H1 (cell line): ENCODE results near the gene SLC39A11. TPM values are rescaled to one million over a fixed set of nuclear protein-coding genes. Genes with fewer than 3 reads are reported as not detected.
"Not testable (repeated sequence)": the region's sequence is repeated elsewhere in the genome, so short reads cannot be mapped to it uniquely, and the experiment has no call there.

Experiments used
- CTCF ChIA-PET: fragments of 300-600 bp; sonication (Branson Sonifier 250); formaldehyde crosslinking; loops from one replicate; lab custom pipeline; 2021; ENCODE audit not compliant: partially characterized antibody; lab: Charles Lee
- POLR2A ChIA-PET: fragments of 300-600 bp; sonication (Branson Sonifier 250); formaldehyde crosslinking; loops from one replicate; lab custom pipeline; 2021; ENCODE audit warnings: inconsistent platforms; ENCODE audit not compliant: partially characterized antibody; lab: Charles Lee
- DNase-seq, 2 experiments: peaks; one replicate each; pipeline versions ENCODE4 v3.0.0 to v3.0.0-alpha.2; 2010 to 2022; ENCODE audit warnings: low spot score in 2 of 2, low read depth in 1 of 2, mixed read lengths in 1 of 2
- FAIRE-seq: peaks from 2 replicates; lab custom pipeline; 2011; peaks lifted over from hg19 to GRCh38; lab: Jason Lieb, UNC
- H2AFZ ChIP-seq: 2 replicates; pipeline ENCODE4 v1.8.1; 2012; ENCODE audit warnings: low read length, inconsistent platforms
- H2AK5ac ChIP-seq: 2 replicates; pipeline ENCODE4 v1.6.1; 2013; ENCODE audit warnings: low read depth, low read length
- H2BK120ac ChIP-seq: replicated peaks from 2 replicates; pipeline ENCODE3; 2013; ENCODE audit warnings: low read depth, low read length, inconsistent platforms
- H2BK12ac ChIP-seq: 2 replicates; pipeline ENCODE4 v1.6.1; 2013; ENCODE audit warnings: low read depth, low read length
- H2BK15ac ChIP-seq: 2 replicates; pipeline ENCODE4 v1.6.1; 2013; ENCODE audit warnings: low read length
- H2BK20ac ChIP-seq: 2 replicates; pipeline ENCODE4 v1.6.1; 2013; ENCODE audit warnings: low read length
- H2BK5ac ChIP-seq: 2 replicates; pipeline ENCODE4 v1.6.1; 2013; ENCODE audit warnings: low read depth, low read length
- H3K14ac ChIP-seq: 2 replicates; pipeline ENCODE4 v1.6.1; 2013; ENCODE audit warnings: inconsistent platforms; ENCODE audit not compliant: insufficient read length
- H3K18ac ChIP-seq: 2 replicates; pipeline ENCODE4 v1.6.1; 2013; ENCODE audit warnings: low read length; ENCODE audit errors: extremely low read depth
- H3K23ac ChIP-seq: 2 replicates; pipeline ENCODE4 v1.6.1; 2013; ENCODE audit warnings: inconsistent platforms; ENCODE audit not compliant: insufficient read length
- H3K23me2 ChIP-seq: 2 replicates; pipeline ENCODE4 v1.6.1; 2013; ENCODE audit warnings: low read depth, low read length
- H3K27ac ChIP-seq: 2 replicates; pipeline ENCODE4 v1.6.1; 2011; ENCODE audit warnings: low read depth, low read length, inconsistent platforms
- H3K27me3 ChIP-seq, 4 experiments: replicated peaks in 1 of 4; 1 replicate in 1 of 4; 2 replicates in 3 of 4; pipeline versions ENCODE4 v1.6.1 to v1.8.1; 2011 to 2013; ENCODE audit warnings: low read length in 3 of 4, mild to moderate bottlenecking in 3 of 4, inconsistent platforms in 2 of 4, mixed read lengths in 2 of 4, moderate library complexity in 1 of 4; ENCODE audit not compliant: control insufficient read depth in 3 of 4, insufficient read depth in 3 of 4; ENCODE audit errors: extremely low read depth in 1 of 4
- H3K36me3 ChIP-seq, 4 experiments: 2 replicates each; pipeline versions ENCODE4 v1.6.1 to v1.8.1; 2011 to 2013; ENCODE audit warnings: mild to moderate bottlenecking in 4 of 4, low read length in 3 of 4, moderate library complexity in 2 of 4, control low read depth in 1 of 4, inconsistent platforms in 1 of 4; ENCODE audit not compliant: insufficient read depth in 4 of 4, control insufficient read depth in 2 of 4
- H3K4ac ChIP-seq: replicated peaks from 2 replicates; pipeline ENCODE3; 2013; ENCODE audit warnings: low read length, low read depth, mixed read lengths, inconsistent platforms; ENCODE audit not compliant: insufficient read length
- H3K4me1 ChIP-seq, 4 experiments: replicated peaks in 1 of 4; 1 replicate in 1 of 4; 2 replicates in 3 of 4; pipeline versions ENCODE4 v1.6.1 to v1.8.1; 2011 to 2013; ENCODE audit warnings: low read length in 3 of 4, inconsistent platforms in 2 of 4, mixed read lengths in 1 of 4; ENCODE audit not compliant: insufficient read depth in 4 of 4, control insufficient read depth in 3 of 4
- H3K4me2 ChIP-seq, 2 experiments: 2 replicates each; pipeline versions ENCODE4 v1.6.1 to v1.8.1; 2011 to 2013; ENCODE audit warnings: low read depth in 2 of 2, low read length in 2 of 2, control low read depth in 1 of 2, inconsistent platforms in 1 of 2, mild to moderate bottlenecking in 1 of 2; ENCODE audit not compliant: insufficient read depth in 1 of 2
- H3K4me3 ChIP-seq, 4 experiments: fragments of 200-600, 300-600 bp in 1 of 4; sonication (generic), shearing (Covaris generic), sonication (Bioruptor Twin) in 1 of 4; 2 replicates each; pipeline versions ENCODE4 v1.5.1 to v1.8.1; 2011 to 2016; ENCODE audit warnings: low read length in 4 of 4, low read depth in 3 of 4, control low read depth in 2 of 4, inconsistent platforms in 2 of 4, mild to moderate bottlenecking in 2 of 4, mixed read lengths in 1 of 4, moderate library complexity in 1 of 4; ENCODE audit not compliant: insufficient read depth in 2 of 4; ENCODE audit errors: extremely low read depth in 1 of 4
- H3K56ac ChIP-seq: replicated peaks from 2 replicates; pipeline ENCODE3; 2013; ENCODE audit warnings: low read depth, mild to moderate bottlenecking, mixed read lengths, low read length, inconsistent platforms; ENCODE audit not compliant: insufficient read length
- H3K79me1 ChIP-seq: 2 replicates; pipeline ENCODE4 v1.6.1; 2013; ENCODE audit warnings: low read depth, low read length, control low read depth
- H3K79me2 ChIP-seq, 2 experiments: 2 replicates each; pipeline versions ENCODE4 v1.6.1 to v1.8.1; 2012 to 2013; ENCODE audit warnings: low read length in 2 of 2, mild to moderate bottlenecking in 2 of 2, inconsistent platforms in 1 of 2; ENCODE audit not compliant: insufficient read depth in 2 of 2, control insufficient read depth in 1 of 2
- H3K9ac ChIP-seq, 4 experiments: replicated peaks in 1 of 4; 1 replicate in 1 of 4; 2 replicates in 3 of 4; pipeline versions ENCODE4 v1.6.1 to v1.8.1; 2011 to 2013; ENCODE audit warnings: low read depth in 3 of 4, low read length in 3 of 4, control low read depth in 2 of 4, mild to moderate bottlenecking in 2 of 4, moderate library complexity in 2 of 4, inconsistent platforms in 1 of 4; ENCODE audit errors: extremely low read depth in 1 of 4
- H3K9me3 ChIP-seq, 2 experiments: 2 replicates each; pipeline versions ENCODE4 v1.6.1 to v1.8.1; 2012 to 2013; ENCODE audit warnings: mild to moderate bottlenecking in 2 of 2, moderate library complexity in 2 of 2, control low read depth in 1 of 2, inconsistent platforms in 1 of 2, low read depth in 1 of 2, low read length in 1 of 2, mixed read lengths in 1 of 2; ENCODE audit not compliant: insufficient read depth in 2 of 2
- H4K20me1 ChIP-seq, 2 experiments: replicated peaks in 1 of 2; 2 replicates each; pipeline versions ENCODE3 to v1.8.1; 2011 to 2013; ENCODE audit warnings: inconsistent platforms in 2 of 2, low read length in 2 of 2, mild to moderate bottlenecking in 1 of 2; ENCODE audit not compliant: insufficient read depth in 2 of 2, control insufficient read depth in 1 of 2
- H4K5ac ChIP-seq: 2 replicates; pipeline ENCODE4 v1.6.1; 2013; ENCODE audit warnings: low read length, low read depth, mixed read lengths, inconsistent platforms; ENCODE audit not compliant: insufficient read length
- H4K8ac ChIP-seq: 2 replicates; pipeline ENCODE4 v1.8.0; 2013; ENCODE audit warnings: mild to moderate bottlenecking, moderate library complexity, low read length, inconsistent platforms; ENCODE audit not compliant: insufficient read depth; ENCODE audit errors: extremely low read depth
- H4K91ac ChIP-seq: replicated peaks from 2 replicates; pipeline ENCODE3; 2013; ENCODE audit warnings: low read length, mixed read lengths, inconsistent platforms; ENCODE audit not compliant: insufficient read length
- WGBS, 2 experiments: shearing (Covaris generic) in 1 of 2; methylation state at CpG; one replicate each; pipeline versions ENCODE4 v1.1.6 to v1.1.7; 2013 to 2015; ENCODE audit warnings: low lambda C conversion rate in 2 of 2, mixed read lengths in 2 of 2, inconsistent platforms in 1 of 2, low coverage in 1 of 2, missing lambda C conversion rate in 1 of 2; ENCODE audit not compliant: insufficient replicate concordance in 2 of 2, insufficient coverage in 1 of 2, insufficient read length in 1 of 2; ENCODE audit errors: extremely low coverage in 1 of 2, missing lambda C conversion rate in 1 of 2; 5-methylcytosine and 5-hydroxymethylcytosine counted together
- polyA plus RNA-seq, 7 experiments: library from polyadenylated mRNA; depleted of rRNA in 3 of 7; stranded (reverse) in 5 of 7; unstranded in 2 of 7; fragments of >200 nt in 5 of 7; fragments of 200-250 nt in 2 of 7; gene quantifications; 1 replicate in 5 of 7; 2 replicates in 1 of 7; 4 replicates in 1 of 7; pipeline versions ENCODE4 v1.2.1 to v1.2.3, GENCODE V29; 2011 to 2013; ENCODE audit warnings: missing spikeins in 2 of 7, mixed read lengths in 2 of 7
- total RNA-seq: library from RNA; stranded (reverse); fragmentation: NEBNext Ultra II Directional; extraction: Animal tissue kit (Norgen Biotek cat#: 25700); gene quantifications from 2 replicates; pipeline ENCODE4 v1.2.1, GENCODE V29; 2021

Gene SLC39A11
- total and polyA plus RNA-seq, 2 of the 8 experiments (the other 6 are each of a cell fraction or from before 2014, with no cell fraction given): 12.2 to 19.6 TPM

- H2BK20ac ChIP-seq, H3K23me2 ChIP-seq, H4K5ac ChIP-seq, H3K9me3 ChIP-seq, H3K27ac ChIP-seq, POLR2A ChIA-PET, H4K20me1 ChIP-seq, H2BK15ac ChIP-seq, FAIRE-seq, H3K4me3 ChIP-seq, H2AK5ac ChIP-seq, H4K91ac ChIP-seq, H3K9ac ChIP-seq, H2BK5ac ChIP-seq, H3K4me1 ChIP-seq, H2AFZ ChIP-seq, H3K4ac ChIP-seq, H3K18ac ChIP-seq, H3K36me3 ChIP-seq, H3K23ac ChIP-seq, H3K27me3 ChIP-seq, H2BK12ac ChIP-seq, H3K56ac ChIP-seq, H3K79me2 ChIP-seq, H4K8ac ChIP-seq, DNase-seq, H3K14ac ChIP-seq, H3K79me1 ChIP-seq, H2BK120ac ChIP-seq, H3K4me2 ChIP-seq: not testable (repeated sequence)
- CTCF ChIA-PET: interaction anchor here (0.6 kb wide), 1 partner anchor 9 kb away, joined by 3 read pairs; no protein-coding TSS in a partner anchor
- 94% methylated on average over 7 of the region's 7 CpGs; no CpG with 5 or more reads in 1 of the 2 experiments for WGBS, 2 experiments
Measured at GRCh38 chr17:72896288-72896687, 196.2 kb downstream of the SLC39A11 start.
